Thoracic aorta (tissue), 2 donors: ENCODE data around the gene CORO7. TPM values are rescaled to one million over a fixed set of nuclear protein-coding genes. Genes with fewer than 3 reads are reported as not detected.
"Not testable (repeated sequence)": the region's sequence is repeated elsewhere in the genome, so short reads cannot be mapped to it uniquely, and the experiment has no call there.

ENCODE experiments used
- ATAC-seq: fragments of 150-250 bp; one replicate; pipeline ENCODE4 v1.8.0; 2017; ENCODE audit warnings: low read depth; ENCODE audit not compliant: insufficient number of reproducible peaks, low FRiP score
- DNase-seq: peaks from one replicate; pipeline ENCODE4 v3.0.0-alpha.2; 2020; ENCODE audit warnings: low spot score
- H3K27ac ChIP-seq, 2 donors: fragments of 200-600 bp; sonication (generic); 1 replicate in 1 of 2; 2 replicates in 1 of 2; pipeline ENCODE4 v1.5.1; 2016; ENCODE audit warnings: mild to moderate bottlenecking in 2 of 2, moderate library complexity in 2 of 2
- H3K27me3 ChIP-seq: fragments of 200-600 bp; sonication (generic); replicated peaks from 2 replicates; pipeline ENCODE4 v1.6.0; 2016; ENCODE audit warnings: mild to moderate bottlenecking; ENCODE audit not compliant: insufficient read depth
- H3K36me3 ChIP-seq: fragments of 200-600 bp; sonication (generic); one replicate; pipeline ENCODE4 v1.5.1; 2016
- H3K4me1 ChIP-seq, 2 donors: fragments of 200-600 bp; sonication (generic); 1 replicate in 1 of 2; 2 replicates in 1 of 2; pipeline versions ENCODE4 v1.5.1 to v1.6.0; 2016; ENCODE audit warnings: low read depth in 2 of 2, mild to moderate bottlenecking in 1 of 2; ENCODE audit not compliant: control insufficient read depth in 1 of 2
- H3K4me3 ChIP-seq: fragments of 200-600 bp; sonication (generic); 2 replicates; pipeline ENCODE4 v1.5.1; 2016; ENCODE audit warnings: mild to moderate bottlenecking
- H3K9me3 ChIP-seq: fragments of 200-600 bp; sonication (generic); 2 replicates; pipeline ENCODE4 v1.5.1; 2016
- CTCF ChIP-seq: fragments of 200-600 bp; sonication (generic); IDR thresholded peaks from one replicate; pipeline ENCODE4 v1.5.1; 2019; ENCODE audit warnings: antibody characterized with exemption
- total RNA-seq, 2 donors: library from RNA; depleted of rRNA; stranded (reverse); fragments of >200 nt; gene quantifications; one replicate each; pipeline versions ENCODE4 v1.1.0 to v1.2.3, GENCODE V29; 2016

CORO7 gene
- total RNA-seq, 2 donors from 2014 or later = 71.1 to 79.1 TPM

DNA sequence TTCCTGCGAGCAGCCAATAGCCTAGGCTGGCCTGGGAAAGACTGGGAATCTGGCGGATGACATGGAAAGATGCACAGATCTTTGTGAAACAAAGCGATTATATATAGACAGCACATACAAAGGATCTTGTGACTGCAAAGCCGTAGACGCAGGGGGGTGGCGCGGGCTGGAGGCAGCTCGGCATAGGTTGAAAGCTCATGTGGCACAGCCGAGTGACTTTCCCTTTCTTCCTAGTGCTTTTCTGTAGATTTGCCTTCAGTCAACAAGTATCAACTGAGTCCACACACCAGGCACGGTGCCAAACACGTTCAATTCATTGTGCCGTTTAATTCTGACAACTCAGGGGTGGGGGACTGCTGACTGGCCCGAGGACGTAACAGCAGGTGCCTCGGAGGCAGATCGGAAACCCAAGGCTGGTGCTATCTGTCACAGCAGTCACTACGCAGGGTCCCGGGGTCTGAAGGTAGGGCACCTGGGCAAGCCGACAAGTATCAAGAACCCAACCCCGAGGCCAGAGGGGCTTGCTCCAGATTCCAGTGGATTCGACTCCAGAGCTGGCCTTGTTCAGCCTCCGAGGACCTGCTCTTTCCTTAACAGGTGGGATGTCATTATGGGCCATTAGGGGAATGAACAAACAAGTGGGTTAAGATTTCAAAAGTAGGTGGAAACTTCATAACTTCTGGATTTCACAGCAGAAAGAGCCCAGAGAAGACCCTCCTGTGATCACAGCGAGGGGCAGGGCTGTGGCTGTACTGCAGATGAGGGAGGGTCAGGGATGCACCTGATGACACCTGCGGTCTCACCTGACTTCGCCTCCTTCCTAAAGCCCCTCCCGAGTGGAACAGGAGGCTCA is 71.2 kb downstream of the CORO7 start:
- DNase-seq = no peak
- Histone ChIP-seq H3K9me3 (no peaks in the 10 kb centered on the region), H3K27ac (no peak overlapping the region), H3K4me3 (no peak overlapping the region), H3K36me3 (peaks cover 7% of the 10 kb centered on the region), H3K27me3 (no peaks in the 10 kb centered on the region), H3K4me1 (peaks cover 3 to 25% of the 10 kb centered on the region in 2 donors)
- no peak for ATAC-seq
- no peak for TF ChIP-seq CTCF

DNA sequence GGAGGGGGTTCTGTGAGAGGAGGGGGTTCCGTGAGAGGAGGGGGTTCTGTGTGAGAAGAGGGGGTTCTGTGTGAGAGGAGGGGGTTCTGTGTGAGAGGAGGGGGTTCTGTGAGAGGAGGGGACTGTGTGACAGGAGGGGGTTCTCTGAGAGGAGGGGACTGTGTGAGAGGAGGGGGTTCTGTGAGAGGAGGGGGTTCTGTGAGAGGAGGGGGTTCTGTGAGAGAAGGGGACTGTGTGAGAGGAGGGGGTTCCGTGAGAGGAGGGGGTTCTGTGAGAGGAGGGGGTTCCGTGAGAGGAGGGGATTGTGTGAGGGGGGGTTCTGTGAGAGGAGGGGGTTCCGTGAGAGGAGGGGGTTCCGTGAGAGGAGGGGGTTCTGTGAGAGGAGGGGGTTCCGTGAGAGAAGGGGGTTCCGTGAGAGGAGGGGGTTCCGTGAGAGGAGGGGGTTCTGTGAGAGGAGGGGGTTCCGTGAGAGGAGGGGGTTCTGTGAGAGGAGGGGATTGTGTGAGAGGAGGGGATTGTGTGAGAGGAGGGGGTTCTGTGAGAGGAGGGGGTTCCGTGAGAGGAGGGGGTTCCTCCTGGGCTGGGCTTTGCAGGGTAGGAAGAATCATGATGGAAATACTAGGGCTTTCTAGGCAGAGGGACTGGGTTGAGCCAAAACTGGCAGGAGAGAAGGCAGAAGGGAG is 72.0 kb downstream of the CORO7 start:
- not testable (repeated sequence) for H3K36me3 ChIP-seq, H3K4me3 ChIP-seq, DNase-seq, H3K27me3 ChIP-seq, H3K9me3 ChIP-seq, ATAC-seq, H3K27ac ChIP-seq
- H3K4me1 ChIP-seq = peaks cover 0 to 27% of the 10 kb centered on the region in 2 donors

GRCh38 chr16:4342866-4343744 is 73.3 kb downstream of the CORO7 start:
- no peaks in the 10 kb centered on the region for H3K27me3 ChIP-seq
- DNase-seq (no peak), ATAC-seq (no peak)
- TF ChIP-seq CTCF = no peak
- peaks cover 9% of the 10 kb centered on the region for H3K36me3 ChIP-seq
- H3K9me3 ChIP-seq = no peaks in the 10 kb centered on the region
- no peak overlapping the region for H3K27ac ChIP-seq
- peaks cover 0 to 20% of the 10 kb centered on the region in 2 donors for H3K4me1 ChIP-seq
- H3K4me3 ChIP-seq = no peak overlapping the region

GRCh38 chr16:4341250-4341649 is 75.1 kb downstream of the CORO7 start:
- ATAC-seq = no peak
- H3K27ac ChIP-seq = no peak overlapping the region
- DNase-seq = no peak
- no peak for TF ChIP-seq CTCF
- no peaks in the 10 kb centered on the region for H3K9me3 ChIP-seq
- H3K36me3 ChIP-seq = peaks cover 23% of the 10 kb centered on the region
- H3K27me3 ChIP-seq = no peaks in the 10 kb centered on the region
- no peak overlapping the region for H3K4me3 ChIP-seq
- peaks cover 0 to 12% of the 10 kb centered on the region in 2 donors for H3K4me1 ChIP-seq

- Histone ChIP-seq H3K36me3 (peaks cover 30% of the 10 kb centered on the region), H3K4me3 (no peak overlapping the region), H3K27me3 (no peaks in the 10 kb centered on the region), H3K9me3 (no peaks in the 10 kb centered on the region), H3K27ac (no peak overlapping the region), H3K4me1 (peaks cover 0 to 12% of the 10 kb centered on the region in 2 donors)
- ATAC-seq (no peak), DNase-seq (no peak)
- TF ChIP-seq CTCF = no peak
Measured at GRCh38 chr16:4340443-4340842, 76.0 kb downstream of the CORO7 start.
